Natural killer cell (primary cell): ENCODE results near the gene ENSA. TPM values are rescaled to one million over a fixed set of nuclear protein-coding genes. Genes with fewer than 3 reads are reported as not detected.
"Not testable (repeated sequence)": the region's sequence is repeated elsewhere in the genome, so short reads cannot be mapped to it uniquely, and the experiment has no call there.

Source experiments
- ATAC-seq, 3 donors: fragments of 150-1000 bp in 2 of 3; fragments of 200-7000 bp in 1 of 3; cut with Tn5 transposase; 1 replicate in 1 of 3; 2 replicates in 2 of 3; pipeline ENCODE4 v1.10.0; 2021; ENCODE audit warnings: mild to moderate bottlenecking in 2 of 3, moderate library complexity in 2 of 3
- DNase-seq, 2 donors: peaks; one replicate each; pipeline versions ENCODE4 v3.0.0 to v3.0.0-alpha.2; 2013 to 2021; ENCODE audit warnings: mixed read lengths in 1 of 2
- H3K27ac ChIP-seq: one replicate; pipeline ENCODE4 v1.5.1; 2013; ENCODE audit warnings: mild to moderate bottlenecking, low read length
- H3K27me3 ChIP-seq: one replicate; pipeline ENCODE4 v1.6.1; 2013; ENCODE audit warnings: low read length; ENCODE audit not compliant: control insufficient read depth, insufficient read depth
- H3K36me3 ChIP-seq: one replicate; pipeline ENCODE4 v1.6.1; 2013; ENCODE audit warnings: low read length; ENCODE audit not compliant: control insufficient read depth, insufficient read depth
- H3K4me1 ChIP-seq: one replicate; pipeline ENCODE4 v1.6.1; 2013; ENCODE audit warnings: low read length; ENCODE audit not compliant: control insufficient read depth, insufficient read depth
- H3K4me3 ChIP-seq: one replicate; pipeline ENCODE4 v1.5.1; 2013; ENCODE audit warnings: low read length
- H3K9me3 ChIP-seq: one replicate; pipeline ENCODE4 v1.6.1; 2013; ENCODE audit warnings: low read length; ENCODE audit not compliant: control insufficient read depth, insufficient read depth
- H3K27ac Mint-ChIP-seq, 2 donors: one replicate each; pipeline ENCODE4 v1.8.0; 2022; ENCODE audit warnings: mild to moderate bottlenecking in 2 of 2, mixed read lengths in 2 of 2, moderate library complexity in 1 of 2
- H3K27me3 Mint-ChIP-seq, 2 donors: one replicate each; pipeline ENCODE4 v1.8.0; 2022; ENCODE audit warnings: low read depth in 2 of 2, mixed read lengths in 2 of 2
- H3K36me3 Mint-ChIP-seq: one replicate; pipeline ENCODE4 v1.8.0; 2022; ENCODE audit warnings: mixed read lengths
- H3K4me1 Mint-ChIP-seq, 2 donors: one replicate each; pipeline ENCODE4 v1.8.0; 2022; ENCODE audit warnings: mixed read lengths in 2 of 2
- H3K4me3 Mint-ChIP-seq: one replicate; pipeline ENCODE4 v1.8.0; 2022; ENCODE audit warnings: mild to moderate bottlenecking, moderate library complexity, mixed read lengths
- H3K9me3 Mint-ChIP-seq, 2 donors: one replicate each; pipeline ENCODE4 v1.8.0; 2022; ENCODE audit warnings: mixed read lengths in 2 of 2
- CTCF ChIP-seq: fragments of 200-600 bp; IDR thresholded peaks from one replicate; pipeline ENCODE4 v1.8.0; 2022; ENCODE audit warnings: antibody characterized with exemption
- WGBS: methylation state at CpG from one replicate; pipeline ENCODE4 v1.1.7; 2013; ENCODE audit warnings: missing lambda C conversion rate; ENCODE audit not compliant: insufficient coverage; 5-methylcytosine and 5-hydroxymethylcytosine counted together
- intact Hi-C: fragments of 100-400 bp; cut with micrococcal nuclease; formaldehyde crosslinking; loops from one replicate; pipeline ENCODE4 v1.14.2; 2022
- total RNA-seq, 4 donors: library from RNA; stranded (reverse); fragments of 120-200 nt in 1 of 4; gene quantifications; one replicate each; pipeline versions ENCODE4 v1.2.3 to v1.2.4, GENCODE V29; 2013 to 2022

The ENSA gene
- total RNA-seq, 3 donors from 2014 or later (not counting 1 experiment from before 2014, with no cell fraction given), result 185 to 228 (median 220) TPM

- not testable (repeated sequence) for H3K27me3 ChIP-seq, H3K27me3 Mint-ChIP-seq, H3K27ac ChIP-seq, H3K4me3 Mint-ChIP-seq, ATAC-seq, H3K9me3 ChIP-seq, H3K4me3 ChIP-seq, DNase-seq, H3K9me3 Mint-ChIP-seq
- intact Hi-C loops, result loop anchor here (10.0 kb wide), 1 partner anchor 369 kb away; the partner anchor contains the start of gene CA14
- Mint-ChIP-seq H3K36me3 (peaks cover 39% of the 10 kb centered on the region), H3K4me1 (peaks cover 15 to 26% of the 10 kb centered on the region in 2 donors), H3K27ac (peak overlapping the region in 1 of 2 donors; percentile 37)
- Histone ChIP-seq H3K36me3 (peaks cover 67% of the 10 kb centered on the region), H3K4me1 (peaks cover 15% of the 10 kb centered on the region)
- WGBS, result 100% methylated on average over 1 of the region's 1 CpG
These were observed 5.3 kb downstream of the ENSA start for GRCh38 chr1:150624134-150624533.

DNA sequence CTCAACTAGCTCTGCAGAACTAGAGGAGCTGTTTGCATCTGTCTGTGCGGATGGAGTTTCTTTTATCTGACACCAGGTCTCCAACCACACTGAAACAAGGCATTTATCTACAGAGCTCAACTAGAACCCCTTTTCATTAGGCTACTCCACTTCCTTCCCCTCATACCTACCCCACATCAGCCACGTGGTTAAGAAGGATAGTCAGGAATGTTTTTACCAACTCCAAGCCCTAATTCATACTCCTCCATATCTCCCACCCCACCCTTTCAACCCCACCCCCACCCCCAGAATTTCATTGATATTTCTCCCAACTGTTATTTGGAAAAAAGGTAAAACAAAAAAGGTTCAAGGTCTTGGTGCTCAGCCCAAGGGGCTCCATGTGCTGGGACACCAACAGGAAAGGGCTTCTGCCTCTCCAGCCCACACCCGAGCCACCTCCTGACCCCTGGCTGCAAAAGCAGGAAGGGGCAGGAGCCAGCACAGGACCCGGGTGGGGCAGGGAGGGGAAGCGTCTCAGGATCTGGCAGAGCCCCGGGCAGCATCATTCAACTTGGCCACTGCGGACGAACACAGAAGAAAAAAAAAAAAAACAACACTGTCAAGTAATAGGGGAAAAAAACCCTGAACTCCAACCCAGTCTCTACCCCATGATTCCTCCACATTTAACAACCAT lies 7.0 kb downstream of the ENSA start:
- WGBS, result 61% methylated on average over 8 of the region's 8 CpGs
- Mint-ChIP-seq H3K36me3 (peaks cover 39% of the 10 kb centered on the region), H3K4me3 (no peak overlapping the region), H3K4me1 (peaks cover 15 to 26% of the 10 kb centered on the region in 2 donors), H3K27me3 (no peaks in the 10 kb centered on the region), H3K27ac (peak overlapping the region; percentile 86 to 89), H3K9me3 (no peaks in the 10 kb centered on the region)
- DNase-seq (no peak), ATAC-seq (no peak)
- no peaks in the 10 kb centered on the region for H3K9me3 ChIP-seq
- intact Hi-C loops, result loop anchor here (10.0 kb wide), 1 partner anchor 368 kb away; the partner anchor contains the start of gene CA14
- peaks cover 4% of the 10 kb centered on the region for H3K4me1 ChIP-seq
- no peak overlapping the region for H3K27ac ChIP-seq
- no peak overlapping the region for H3K4me3 ChIP-seq
- TF ChIP-seq CTCF, result no peak
- no peaks in the 10 kb centered on the region for H3K27me3 ChIP-seq
- peaks cover 68% of the 10 kb centered on the region for H3K36me3 ChIP-seq

GRCh38 chr1:150621497-150622302 lies 7.7 kb downstream of the ENSA start:
- Mint-ChIP-seq H3K4me3 (no peak overlapping the region), H3K27ac (peak overlapping the region; percentile 86 to 89), H3K4me1 (peaks cover 15 to 26% of the 10 kb centered on the region in 2 donors), H3K36me3 (peaks cover 39% of the 10 kb centered on the region), H3K27me3 (no peaks in the 10 kb centered on the region), H3K9me3 (no peaks in the 10 kb centered on the region)
- WGBS, result 37% methylated on average over 4 of the region's 8 CpGs
- Histone ChIP-seq H3K27ac (peak overlapping the region; percentile 61), H3K36me3 (peaks cover 64% of the 10 kb centered on the region), H3K9me3 (no peaks in the 10 kb centered on the region), H3K27me3 (no peaks in the 10 kb centered on the region), H3K4me1 (peaks cover 4% of the 10 kb centered on the region), H3K4me3 (no peak overlapping the region)
- peak; percentile 71 for TF ChIP-seq CTCF
- intact Hi-C loops, result loop anchor here (1.0 to 10.0 kb wide), 4 partner anchors 8 to 367 kb away; partner anchors contain the start of gene CA14
- DNase-seq, result peak; percentile 39 to 85
- peak; percentile 62 to 87 (median 78) for ATAC-seq

DNA sequence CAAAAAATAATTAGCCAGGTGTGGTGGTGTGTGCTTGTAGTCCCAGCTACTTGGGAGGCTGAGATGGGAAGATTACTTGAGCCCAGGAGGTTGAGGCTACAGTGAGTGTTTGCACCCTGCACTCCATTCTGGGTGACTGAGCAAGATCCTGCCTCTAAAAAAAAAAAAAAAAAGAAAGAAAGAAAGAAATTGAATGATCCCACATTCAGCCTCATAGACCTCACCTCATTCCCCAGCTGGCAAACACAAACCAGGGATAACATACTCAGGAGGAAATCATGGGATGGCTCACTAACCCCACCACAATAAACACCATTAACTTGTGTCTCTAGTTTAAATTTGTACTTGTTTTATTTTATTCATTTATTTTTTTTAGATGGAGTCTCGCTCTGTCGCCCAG lies 8.5 kb downstream of the ENSA start:
- H3K36me3 Mint-ChIP-seq, result peaks cover 36% of the 10 kb centered on the region
- intact Hi-C loops, result loop anchor here (1.0 to 10.0 kb wide), 4 partner anchors 8 to 366 kb away; partner anchors contain the start of gene CA14
- H3K27ac ChIP-seq, result no peak overlapping the region
- no peaks in the 10 kb centered on the region for H3K27me3 ChIP-seq
- no peak overlapping the region for H3K4me3 Mint-ChIP-seq
- peaks cover 57% of the 10 kb centered on the region for H3K36me3 ChIP-seq
- H3K9me3 Mint-ChIP-seq, result no peaks in the 10 kb centered on the region
- H3K4me1 Mint-ChIP-seq, result peaks cover 18 to 29% of the 10 kb centered on the region in 2 donors
- 93% methylated on average over 2 of the region's 2 CpGs for WGBS
- DNase-seq (no peak), ATAC-seq (no peak)
- H3K4me1 ChIP-seq, result peaks cover 4% of the 10 kb centered on the region
- H3K4me3 ChIP-seq, result no peak overlapping the region
- TF ChIP-seq CTCF, result no peak
- peak overlapping the region; percentile 86 to 89 for H3K27ac Mint-ChIP-seq
- no peaks in the 10 kb centered on the region for H3K27me3 Mint-ChIP-seq
- no peaks in the 10 kb centered on the region for H3K9me3 ChIP-seq
